SW 1271 (cell line): ENCODE results near the gene LRCH2.

ENCODE experiments used
- DNase-seq, 2 experiments: peaks; one replicate each; lab custom pipeline; 2025; lab: John Stamatoyannopoulos, UW

Gene LRCH2

GRCh38 chrX:115065304-115065703, 168.6 kb downstream of the LRCH2 start:
- no peak for DNase-seq
